C4-2B (cell line): ENCODE data around the gene NPPA.

Experiments used
- H3K27ac ChIP-seq: fragments of 450-650 bp; 2 replicates; pipeline ENCODE4 v1.5.1; 2017
- ZFX ChIP-seq: fragments of 450-650 bp; IDR thresholded peaks from 2 replicates; pipeline ENCODE4 v1.6.1; 2017
- TF ChIP-seq, protein P1 (sequence below): fragments of 450-650 bp; conservative IDR thresholded peaks from 2 replicates; pipeline ENCODE4 v1.5.1; 2017; ENCODE audit warnings: mild to moderate bottlenecking

NPPA gene

DNA sequence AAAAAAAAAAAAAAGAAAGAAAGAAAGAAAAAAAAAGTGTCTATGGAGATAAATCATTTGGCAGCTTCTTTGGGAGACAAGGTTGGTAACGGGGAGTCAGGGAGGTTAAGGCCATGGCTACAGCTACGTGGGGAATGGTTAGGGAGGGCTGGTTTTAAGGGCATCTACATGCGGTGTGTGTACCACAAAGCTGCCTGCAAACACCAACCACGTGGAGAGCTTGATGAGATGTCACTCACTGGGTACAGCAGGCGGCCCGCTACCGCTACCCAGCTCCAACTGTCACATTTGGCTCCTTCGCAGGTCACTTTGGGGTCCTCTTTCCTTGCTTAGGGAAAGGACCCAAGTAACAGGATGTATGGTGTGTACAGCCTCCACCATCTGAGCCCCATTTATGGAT lies 6.9 kb upstream of the NPPA start:
- no peak overlapping the region for H3K27ac ChIP-seq
- TF ChIP-seq ZFX = no peak
- TF ChIP-seq, protein P1, sequence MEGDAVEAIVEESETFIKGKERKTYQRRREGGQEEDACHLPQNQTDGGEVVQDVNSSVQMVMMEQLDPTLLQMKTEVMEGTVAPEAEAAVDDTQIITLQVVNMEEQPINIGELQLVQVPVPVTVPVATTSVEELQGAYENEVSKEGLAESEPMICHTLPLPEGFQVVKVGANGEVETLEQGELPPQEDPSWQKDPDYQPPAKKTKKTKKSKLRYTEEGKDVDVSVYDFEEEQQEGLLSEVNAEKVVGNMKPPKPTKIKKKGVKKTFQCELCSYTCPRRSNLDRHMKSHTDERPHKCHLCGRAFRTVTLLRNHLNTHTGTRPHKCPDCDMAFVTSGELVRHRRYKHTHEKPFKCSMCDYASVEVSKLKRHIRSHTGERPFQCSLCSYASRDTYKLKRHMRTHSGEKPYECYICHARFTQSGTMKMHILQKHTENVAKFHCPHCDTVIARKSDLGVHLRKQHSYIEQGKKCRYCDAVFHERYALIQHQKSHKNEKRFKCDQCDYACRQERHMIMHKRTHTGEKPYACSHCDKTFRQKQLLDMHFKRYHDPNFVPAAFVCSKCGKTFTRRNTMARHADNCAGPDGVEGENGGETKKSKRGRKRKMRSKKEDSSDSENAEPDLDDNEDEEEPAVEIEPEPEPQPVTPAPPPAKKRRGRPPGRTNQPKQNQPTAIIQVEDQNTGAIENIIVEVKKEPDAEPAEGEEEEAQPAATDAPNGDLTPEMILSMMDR = no peak

DNA sequence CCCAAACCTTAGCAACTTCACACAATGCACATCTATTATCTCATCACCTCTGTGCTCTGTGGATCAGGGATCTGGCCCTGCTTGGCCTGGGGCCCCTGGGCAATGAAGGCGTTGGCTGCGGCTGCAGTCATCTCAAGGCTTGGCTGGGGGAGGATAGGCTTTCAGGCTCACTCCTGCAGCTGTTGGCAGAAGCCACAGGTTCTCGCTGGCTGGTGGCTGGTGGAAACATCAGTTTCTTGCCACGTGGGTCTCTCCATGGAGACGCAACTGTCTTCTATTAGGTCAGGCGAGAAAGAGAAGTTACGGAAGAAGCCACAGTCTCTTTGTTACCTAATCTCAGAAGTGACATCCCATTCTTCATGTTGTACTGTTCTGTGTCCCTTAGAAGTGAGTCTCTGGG lies 3.6 kb upstream of the NPPA start:
- no peak overlapping the region for H3K27ac ChIP-seq
- TF ChIP-seq, protein P1 = no peak
- TF ChIP-seq ZFX = no peak

DNA sequence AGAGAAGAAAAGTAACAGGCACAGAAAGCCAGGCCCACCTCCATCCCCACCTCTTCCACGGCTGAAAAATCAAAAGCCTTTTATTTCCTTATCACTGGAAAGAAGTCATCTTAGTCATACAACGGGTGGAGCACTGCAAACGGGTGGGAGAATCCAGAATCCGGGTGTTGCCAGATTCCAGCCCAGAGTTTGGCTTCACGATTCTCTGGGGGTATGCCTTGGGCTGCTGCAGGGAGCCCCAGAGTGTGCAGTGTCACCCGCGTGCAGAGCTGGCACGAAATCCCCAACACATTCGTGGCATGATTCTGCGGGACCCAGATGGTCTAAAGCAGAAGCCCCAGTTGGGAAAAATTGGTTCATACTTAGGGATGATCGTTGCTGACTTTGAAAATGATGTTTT lies 2.6 kb upstream of the NPPA start:
- no peak overlapping the region for H3K27ac ChIP-seq
- TF ChIP-seq, protein P1 = no peak
- TF ChIP-seq ZFX = no peak

DNA sequence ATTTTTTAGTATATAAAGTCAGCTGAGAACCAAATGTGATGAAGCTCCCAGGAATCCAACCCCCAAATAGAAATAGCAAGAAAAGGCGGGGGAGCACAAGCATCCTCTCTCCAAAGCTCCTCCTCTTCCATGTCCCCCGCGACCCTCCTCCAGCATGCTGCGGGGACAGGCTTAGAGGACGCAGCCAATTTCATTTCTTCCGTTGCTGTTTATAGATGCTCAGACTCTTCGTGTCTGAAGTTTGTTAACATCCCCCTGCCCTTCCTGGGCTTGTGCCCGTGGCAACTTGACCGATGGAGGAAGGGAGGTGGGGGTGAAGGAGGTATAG lies 754 bp upstream of the NPPA start:
- no peak overlapping the region for H3K27ac ChIP-seq
- TF ChIP-seq ZFX = no peak
- TF ChIP-seq, protein P1 = no peak

DNA sequence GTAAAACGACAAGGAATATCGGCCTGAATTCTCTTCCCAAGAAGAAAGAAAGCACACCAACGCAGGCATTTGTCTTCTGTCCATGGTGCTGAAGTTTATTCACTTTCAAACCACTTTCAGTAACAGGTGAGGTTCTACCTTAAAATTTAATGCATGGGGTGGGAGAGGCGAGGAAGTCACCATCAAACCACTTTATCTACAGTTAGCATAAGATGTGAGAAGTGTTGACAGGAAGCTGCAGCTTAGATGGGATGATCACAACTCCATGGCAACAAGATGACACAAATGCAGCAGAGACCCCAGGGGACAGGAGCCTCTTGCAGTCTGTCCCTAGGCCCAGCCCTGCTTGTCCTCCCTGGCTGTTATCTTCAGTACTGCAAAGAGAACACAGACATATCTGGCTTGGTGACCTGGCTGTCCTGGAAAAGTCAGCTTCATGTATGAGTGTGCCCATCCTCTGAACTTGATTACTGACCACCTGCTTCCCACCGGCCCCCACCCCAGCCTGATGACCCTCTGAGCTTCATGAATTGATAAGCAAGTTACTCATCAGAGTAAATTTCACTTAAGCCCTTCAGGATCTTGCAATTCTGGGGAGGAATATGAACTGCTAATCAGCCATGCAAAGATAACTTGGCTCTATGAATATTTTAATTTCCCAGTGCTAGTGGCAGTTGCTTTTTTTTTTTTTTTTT lies 1.8 kb downstream of the NPPA start:
- no peak overlapping the region for H3K27ac ChIP-seq
- TF ChIP-seq, protein P1 = no peak
- TF ChIP-seq ZFX = no peak

DNA sequence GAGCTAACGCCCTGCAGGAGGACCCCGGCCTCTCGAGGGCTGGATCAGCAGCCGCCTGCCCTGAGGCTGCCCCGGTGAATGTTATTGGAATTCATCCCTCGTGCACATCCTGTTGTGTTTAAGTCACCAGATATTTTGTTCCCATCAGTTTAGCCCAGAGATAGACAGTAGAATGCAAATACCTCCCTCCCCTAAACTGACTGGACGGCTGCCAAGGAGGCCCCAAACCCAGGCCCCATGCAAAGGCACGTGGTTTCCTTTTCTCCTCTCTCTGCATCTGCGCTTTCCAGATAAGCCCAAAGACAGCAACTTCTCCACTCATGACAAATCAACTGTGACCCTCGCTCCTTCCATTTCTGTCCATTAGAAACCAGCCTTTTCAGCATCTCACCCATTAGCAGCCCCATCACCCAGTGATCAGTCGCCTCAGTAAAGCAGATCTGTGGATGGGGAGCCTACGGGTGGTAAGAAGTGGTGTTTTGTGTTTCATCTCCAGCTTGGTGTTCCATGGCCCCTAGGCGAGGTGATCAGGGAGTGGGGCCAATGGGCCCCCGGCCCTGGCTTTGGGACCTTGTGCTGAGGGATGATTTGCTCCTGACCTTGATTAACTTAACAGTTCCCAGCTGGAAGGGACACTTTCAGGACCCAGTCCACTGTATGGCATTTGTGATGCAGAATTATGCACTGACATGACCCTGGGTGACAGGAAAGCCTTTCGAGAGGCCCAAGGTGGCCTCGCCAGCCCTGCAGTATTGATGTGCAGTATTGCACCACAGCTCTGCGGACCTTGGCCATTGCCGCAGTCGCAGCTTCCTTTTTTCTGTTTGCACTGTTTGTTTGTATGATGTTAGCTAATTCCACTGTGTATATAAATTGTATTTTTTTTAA lies 5.2 kb downstream of the NPPA start:
- TF ChIP-seq ZFX = no peak
- H3K27ac ChIP-seq = no peak overlapping the region

DNA sequence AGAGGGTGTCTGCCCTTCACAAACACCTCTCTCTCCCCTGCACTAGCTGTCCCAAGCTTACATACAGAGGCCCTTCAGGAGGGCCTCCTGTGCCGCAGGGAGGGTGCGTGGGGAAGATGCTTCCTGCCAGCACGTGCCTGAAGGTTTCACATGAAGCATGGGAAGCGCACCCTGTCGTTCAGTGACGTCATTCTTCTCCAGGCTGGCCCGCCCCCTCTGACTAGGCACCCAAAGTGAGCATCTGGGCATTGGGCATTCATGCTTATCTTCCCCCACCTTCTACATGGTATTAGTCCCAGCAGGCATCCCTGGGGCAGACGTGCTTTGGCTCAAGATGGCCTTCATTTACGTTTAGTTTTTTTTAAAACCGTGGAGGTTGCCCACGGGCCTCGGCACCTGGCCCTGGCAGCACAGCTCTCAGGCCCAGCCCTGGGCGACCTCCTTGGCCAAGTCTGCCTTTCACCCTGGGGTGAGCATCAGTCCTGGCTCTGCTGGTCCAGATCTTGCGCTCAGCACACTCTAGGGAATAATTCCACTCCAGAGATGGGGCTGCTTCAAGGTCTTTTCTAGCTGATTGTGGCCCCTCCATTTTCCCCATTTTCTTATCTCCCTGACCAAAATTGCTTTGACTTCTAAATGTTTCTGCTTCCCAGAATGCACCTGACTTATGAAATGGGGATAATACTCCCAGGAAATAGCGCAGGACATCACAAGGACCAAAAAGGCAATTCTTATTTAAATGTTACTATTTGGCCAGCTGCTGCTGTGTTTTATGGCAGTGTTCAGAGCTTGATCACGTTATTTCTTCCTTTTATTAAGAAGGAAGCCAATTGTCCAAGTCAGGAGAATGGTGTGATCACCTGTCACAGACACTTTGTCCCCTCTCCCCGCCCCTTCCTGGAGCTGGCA lies 6.1 kb downstream of the NPPA start:
- no peak for TF ChIP-seq ZFX
- TF ChIP-seq, protein P1 = no peak
- H3K27ac ChIP-seq = no peak overlapping the region
